Sigmoid colon (tissue), 7 donors: ENCODE measurements around the gene SNX3. TPM values are rescaled to one million over a fixed set of nuclear protein-coding genes. Genes with fewer than 3 reads are reported as not detected.
A peak's percentile ranks its signal among the peaks of the same experiment; 100 is the strongest.

ENCODE experiments used
- DNase-seq: peaks from one replicate; pipeline ENCODE4 v3.0.0-alpha.2; 2019
- H3K27ac ChIP-seq, 4 donors: fragments of 200-600 bp; sonication (generic); one replicate each; pipeline ENCODE4 v1.5.1; 2016 to 2019; ENCODE audit warnings: mild to moderate bottlenecking in 1 of 4
- H3K27me3 ChIP-seq, 3 donors: fragments of 200-600 bp; sonication (generic); one replicate each; pipeline ENCODE4 v1.5.1; 2019; ENCODE audit warnings: mild to moderate bottlenecking in 1 of 3
- H3K36me3 ChIP-seq, 4 donors: fragments of 200-600 bp; sonication (generic); one replicate each; pipeline ENCODE4 v1.5.1; 2016 to 2019
- H3K4me1 ChIP-seq, 4 donors: fragments of 200-600 bp; sonication (generic); one replicate each; pipeline ENCODE4 v1.5.1; 2017 to 2019
- H3K4me3 ChIP-seq, 4 donors: fragments of 200-600 bp; sonication (generic); one replicate each; pipeline ENCODE4 v1.5.1; 2017 to 2019; ENCODE audit warnings: mild to moderate bottlenecking in 2 of 4, moderate library complexity in 1 of 4
- H3K9me3 ChIP-seq, 4 donors: fragments of 200-600 bp in 3 of 4; sonication (generic) in 3 of 4; one replicate each; pipeline versions ENCODE4 v1.5.1 to v1.6.1; 2013 to 2019
- EP300 ChIP-seq, 4 donors: sonication (generic); formaldehyde crosslinking; IDR thresholded peaks; one replicate each; pipeline ENCODE4 v1.6.1; 2017; ENCODE audit warnings: antibody characterized with exemption in 4 of 4
- POLR2A ChIP-seq, 2 donors: fragments of 450-650 bp; IDR thresholded peaks; one replicate each; pipeline ENCODE4 v1.6.1; 2016; ENCODE audit warnings: antibody characterized with exemption in 2 of 2, mild to moderate bottlenecking in 2 of 2, moderate library complexity in 2 of 2
- POLR2AphosphoS5 ChIP-seq, 4 donors: sonication (generic); formaldehyde crosslinking; IDR thresholded peaks; one replicate each; pipeline ENCODE4 v1.6.1; 2017; ENCODE audit warnings: antibody characterized with exemption in 4 of 4
- WGBS, 2 donors: extraction: QIAGEN DNeasy Blood & Tissue Kit; methylation state at CpG; one replicate each; pipeline ENCODE4 v1.1.7; 2013; 5-methylcytosine and 5-hydroxymethylcytosine counted together
- intact Hi-C: fragments of 100-400 bp; cut with DNase I; formaldehyde crosslinking; loops from one replicate; pipeline ENCODE4 v1.15.1; 2023
- polyA plus RNA-seq, 3 donors: library from polyadenylated mRNA; stranded (reverse); fragments of 200-250 nt; gene quantifications; one replicate each; pipeline ENCODE4 v1.2.3, GENCODE V29; 2013
- total RNA-seq, 4 donors: library from RNA; depleted of rRNA; stranded (reverse); fragments of >200 nt; gene quantifications; one replicate each; pipeline ENCODE4 v1.1.0, GENCODE V29; 2016
- TF ChIP-seq, protein P1 (sequence below), 4 experiments: fragments of 450-650 bp in 3 of 4; fragments of 200-600 bp in 1 of 4; IDR thresholded peaks; one replicate each; pipeline ENCODE4 v1.5.1; 2016 to 2019; ENCODE audit warnings: antibody characterized with exemption in 4 of 4, mild to moderate bottlenecking in 3 of 4, moderate library complexity in 2 of 4
- donor health status: healthy with polysubstance abuse.
- donor health status: Bipolar disorder and iron deficiency.
- donor health status: healthy.

SNX3 gene
- total and polyA plus RNA-seq, 7 donors, result 135 to 242 (median 220) TPM

GRCh38 chr6:108179741-108180140 is 81.1 kb downstream of the SNX3 start:
- Histone ChIP-seq H3K4me3 (no peak overlapping the region), H3K27me3 (peaks cover 23 to 67% (median 37%) of the 10 kb centered on the region in 3 donors), H3K36me3 (no peaks in the 10 kb centered on the region), H3K9me3 (no peaks in the 10 kb centered on the region), H3K4me1 (peaks cover 0 to 17% (median 15%) of the 10 kb centered on the region in 4 donors), H3K27ac (no peak overlapping the region)
- 17 to 64% methylated on average over 4 of the region's 4 CpGs for WGBS, 2 donors
- DNase-seq, result no peak
- intact Hi-C loops, result no loop called here
- TF ChIP-seq POLR2AphosphoS5 (IDR thresholded peaks at IDR 0.05), result no peak
- no peak for TF ChIP-seq EP300 (IDR thresholded peaks at IDR 0.05)
- no peak for TF ChIP-seq POLR2A (IDR thresholded peaks at IDR 0.05)
- TF ChIP-seq, protein P1, sequence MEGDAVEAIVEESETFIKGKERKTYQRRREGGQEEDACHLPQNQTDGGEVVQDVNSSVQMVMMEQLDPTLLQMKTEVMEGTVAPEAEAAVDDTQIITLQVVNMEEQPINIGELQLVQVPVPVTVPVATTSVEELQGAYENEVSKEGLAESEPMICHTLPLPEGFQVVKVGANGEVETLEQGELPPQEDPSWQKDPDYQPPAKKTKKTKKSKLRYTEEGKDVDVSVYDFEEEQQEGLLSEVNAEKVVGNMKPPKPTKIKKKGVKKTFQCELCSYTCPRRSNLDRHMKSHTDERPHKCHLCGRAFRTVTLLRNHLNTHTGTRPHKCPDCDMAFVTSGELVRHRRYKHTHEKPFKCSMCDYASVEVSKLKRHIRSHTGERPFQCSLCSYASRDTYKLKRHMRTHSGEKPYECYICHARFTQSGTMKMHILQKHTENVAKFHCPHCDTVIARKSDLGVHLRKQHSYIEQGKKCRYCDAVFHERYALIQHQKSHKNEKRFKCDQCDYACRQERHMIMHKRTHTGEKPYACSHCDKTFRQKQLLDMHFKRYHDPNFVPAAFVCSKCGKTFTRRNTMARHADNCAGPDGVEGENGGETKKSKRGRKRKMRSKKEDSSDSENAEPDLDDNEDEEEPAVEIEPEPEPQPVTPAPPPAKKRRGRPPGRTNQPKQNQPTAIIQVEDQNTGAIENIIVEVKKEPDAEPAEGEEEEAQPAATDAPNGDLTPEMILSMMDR (IDR thresholded peaks at IDR 0.05), result no peak

DNA sequence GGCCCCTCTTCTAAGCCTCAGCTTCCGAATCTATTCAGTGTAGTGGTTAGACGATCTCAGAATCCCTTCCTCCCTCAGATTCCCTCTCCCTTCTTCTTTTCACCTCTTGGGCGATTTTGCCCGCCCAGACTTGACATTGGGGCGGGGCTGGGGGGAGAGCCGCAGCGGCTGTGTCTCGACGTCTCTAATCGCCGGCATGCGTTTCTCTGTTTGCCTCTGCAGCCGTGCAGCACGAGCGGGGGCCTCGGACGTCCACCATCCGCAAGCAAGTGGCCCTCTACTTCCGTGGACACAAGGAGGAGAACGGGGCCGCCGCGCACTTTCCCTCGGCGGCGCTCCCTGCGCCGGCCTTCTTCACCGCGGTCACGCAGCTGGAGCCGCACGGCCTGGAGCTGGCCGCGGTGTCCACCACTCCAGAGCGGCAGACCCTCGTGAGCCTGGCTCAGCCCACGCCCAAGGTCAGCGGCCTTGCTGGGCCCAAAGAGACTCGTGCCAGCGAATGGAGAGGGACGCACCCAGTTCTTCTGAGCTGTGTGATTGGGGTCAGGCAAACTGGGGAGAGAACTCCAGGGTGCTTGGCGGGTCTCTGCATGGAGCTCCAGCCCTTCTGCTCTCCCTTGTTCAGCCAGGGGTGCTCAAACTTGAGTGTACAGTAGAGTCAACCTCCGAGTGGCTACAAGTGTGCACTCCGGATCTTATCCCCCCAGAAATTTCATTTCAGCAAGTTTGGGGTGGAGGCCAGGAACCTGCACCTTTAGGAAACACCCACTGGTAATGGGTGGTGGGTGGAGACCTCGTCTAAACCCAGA is 84.4 kb downstream of the SNX3 start:
- TF ChIP-seq POLR2A (IDR thresholded peaks at IDR 0.05) (no peak), EP300 (IDR thresholded peaks at IDR 0.05) (no peak), POLR2AphosphoS5 (IDR thresholded peaks at IDR 0.05) (no peak)
- TF ChIP-seq, protein P1 (IDR thresholded peaks at IDR 0.05), result no peak
- peaks cover 33 to 96% (median 64%) of the 10 kb centered on the region in 3 donors for H3K27me3 ChIP-seq
- H3K4me1 ChIP-seq, result peaks cover 0 to 17% (median 15%) of the 10 kb centered on the region in 4 donors
- peak overlapping the region in 1 of 4 donors; percentile 15 for H3K4me3 ChIP-seq
- no peaks in the 10 kb centered on the region for H3K36me3 ChIP-seq
- H3K9me3 ChIP-seq, result no peaks in the 10 kb centered on the region
- no peak overlapping the region for H3K27ac ChIP-seq
- no peak for DNase-seq
- 9 to 10% methylated on average over 46 of the region's 46 CpGs for WGBS, 2 donors
- intact Hi-C loops, result no loop called here

DNA sequence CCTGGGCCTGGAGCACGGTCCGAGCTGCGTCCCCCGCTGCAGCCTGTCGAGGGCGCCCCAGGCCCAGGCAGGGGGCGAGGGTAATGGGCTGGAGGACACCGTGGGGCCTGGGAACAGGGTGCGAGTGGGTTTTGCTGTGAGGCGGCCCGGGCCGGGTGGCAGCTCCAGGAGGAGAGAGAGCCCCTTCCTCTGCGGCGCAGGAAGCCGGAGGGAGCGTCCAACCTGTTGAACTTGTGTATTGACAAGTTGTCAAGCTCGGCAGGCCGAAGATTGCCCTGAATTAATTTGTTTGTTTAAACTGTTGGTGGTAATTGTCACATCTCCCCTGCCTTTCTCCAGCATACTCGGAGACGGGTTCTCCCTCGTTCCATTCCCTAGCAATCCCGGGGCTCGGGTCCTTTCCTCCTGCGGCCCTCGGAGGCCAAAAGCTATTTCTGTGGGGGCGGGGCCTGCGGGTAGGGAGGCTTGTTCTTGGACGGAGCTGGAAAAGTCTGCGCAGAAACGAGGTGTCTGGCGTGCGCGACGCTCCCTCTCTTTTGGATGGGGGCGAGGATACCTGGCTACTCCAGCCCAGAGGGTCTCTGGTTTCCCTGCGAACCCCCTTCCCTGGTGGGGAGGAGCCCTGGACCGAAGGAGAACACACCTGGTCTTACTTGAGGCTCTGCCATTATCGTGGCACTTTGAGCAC is 85.1 kb downstream of the SNX3 start:
- WGBS, 2 donors, result 3 to 4% methylated on average over 38 of the region's 38 CpGs

GRCh38 chr6:108175176-108175591 is 85.7 kb downstream of the SNX3 start:
- WGBS, 2 donors, result 16 to 29% methylated on average over 22 of the region's 22 CpGs
- peaks cover 39 to 100% (median 77%) of the 10 kb centered on the region in 3 donors for H3K27me3 ChIP-seq
- TF ChIP-seq, protein P1 (IDR thresholded peaks at IDR 0.05), result no peak
- TF ChIP-seq EP300 (IDR thresholded peaks at IDR 0.05) (no peak), POLR2A (IDR thresholded peaks at IDR 0.05) (no peak), POLR2AphosphoS5 (IDR thresholded peaks at IDR 0.05) (no peak)
- no peak overlapping the region for H3K27ac ChIP-seq
- H3K4me3 ChIP-seq, result peak overlapping the region in 1 of 4 donors; percentile 15
- peaks cover 0 to 17% (median 15%) of the 10 kb centered on the region in 4 donors for H3K4me1 ChIP-seq
- DNase-seq, result no peak
- intact Hi-C loops, result no loop called here
- no peaks in the 10 kb centered on the region for H3K36me3 ChIP-seq
- H3K9me3 ChIP-seq, result no peaks in the 10 kb centered on the region

More for the DNA sequence above, 85.1 kb downstream of the SNX3 start:
- Histone ChIP-seq H3K4me3 (peak overlapping the region in 1 of 4 donors; percentile 15), H3K9me3 (no peaks in the 10 kb centered on the region), H3K36me3 (no peaks in the 10 kb centered on the region), H3K27ac (no peak overlapping the region), H3K4me1 (peaks cover 0 to 17% (median 15%) of the 10 kb centered on the region in 4 donors), H3K27me3 (peaks cover 34 to 98% (median 71%) of the 10 kb centered on the region in 3 donors)
- no peak for DNase-seq
- intact Hi-C loops, result no loop called here
- TF ChIP-seq POLR2A (IDR thresholded peaks at IDR 0.05) (no peak), EP300 (IDR thresholded peaks at IDR 0.05) (no peak), POLR2AphosphoS5 (IDR thresholded peaks at IDR 0.05) (no peak)
- TF ChIP-seq, protein P1 (IDR thresholded peaks at IDR 0.05), result no peak
